Fibroblast of pulmonary artery (primary cell): ENCODE data around the gene ATP5F1B.

Source experiments
- DNase-seq: peaks from one replicate; pipeline ENCODE4 v3.0.0-alpha.2; 2010; ENCODE audit warnings: low read depth
- H3K4me3 ChIP-seq: replicated peaks from 2 replicates; pipeline ENCODE4 v1.5.1; 2011; ENCODE audit warnings: low read depth, mild to moderate bottlenecking, control low read depth, low read length, moderate library complexity
- CTCF ChIP-seq: IDR thresholded peaks from 2 replicates; pipeline ENCODE4 v1.5.1; 2011; ENCODE audit warnings: mild to moderate bottlenecking, control low read depth, low read length, inconsistent platforms; ENCODE audit errors: missing control alignments

Gene ATP5F1B

GRCh38 chr12:56682323-56682722, 36.5 kb upstream of the ATP5F1B start:
- no peak overlapping the region for H3K4me3 ChIP-seq
- TF ChIP-seq CTCF: no peak
- no peak for DNase-seq

DNA sequence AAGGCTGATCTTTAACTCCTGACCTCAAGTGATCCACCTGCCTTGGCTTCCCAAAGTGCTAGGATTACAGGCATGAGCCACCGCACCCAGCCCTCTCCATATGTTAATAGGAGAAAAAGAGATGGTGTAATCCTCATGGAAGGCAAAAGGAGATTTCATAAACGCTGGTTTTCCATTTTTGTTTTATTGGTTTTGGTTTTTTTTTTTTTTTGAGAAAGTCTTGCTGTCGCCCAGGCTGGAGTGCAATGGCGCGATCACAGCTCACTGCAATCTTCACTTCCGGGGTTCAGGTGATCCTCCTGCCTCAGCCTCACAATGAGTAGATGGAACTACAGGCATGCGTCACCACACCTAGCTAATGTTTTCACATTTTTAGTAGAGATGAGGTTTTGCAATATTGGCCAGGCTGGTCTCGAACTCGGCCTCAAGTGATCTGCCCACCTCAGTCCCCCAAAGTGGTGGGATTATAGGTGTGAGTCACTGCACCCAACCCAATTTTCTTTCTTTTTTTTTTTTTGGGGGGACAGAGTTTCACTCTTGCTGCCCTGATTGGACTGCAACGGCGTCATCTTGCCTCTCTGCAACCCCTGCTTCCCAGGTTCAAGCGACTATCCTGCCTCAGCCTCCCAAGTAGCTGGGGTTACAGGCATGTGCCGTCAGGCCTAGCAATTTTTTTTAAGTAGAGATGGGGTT, 34.2 kb upstream of the ATP5F1B start:
- no peak for DNase-seq
- TF ChIP-seq CTCF: no peak
- H3K4me3 ChIP-seq: no peak overlapping the region

- no peak for DNase-seq
- no peak overlapping the region for H3K4me3 ChIP-seq
- no peak for TF ChIP-seq CTCF
Measured at GRCh38 chr12:56678852-56679251, 33.1 kb upstream of the ATP5F1B start.

GRCh38 chr12:56677680-56678079, 31.9 kb upstream of the ATP5F1B start:
- DNase-seq: no peak
- H3K4me3 ChIP-seq: no peak overlapping the region
- no peak for TF ChIP-seq CTCF

DNA sequence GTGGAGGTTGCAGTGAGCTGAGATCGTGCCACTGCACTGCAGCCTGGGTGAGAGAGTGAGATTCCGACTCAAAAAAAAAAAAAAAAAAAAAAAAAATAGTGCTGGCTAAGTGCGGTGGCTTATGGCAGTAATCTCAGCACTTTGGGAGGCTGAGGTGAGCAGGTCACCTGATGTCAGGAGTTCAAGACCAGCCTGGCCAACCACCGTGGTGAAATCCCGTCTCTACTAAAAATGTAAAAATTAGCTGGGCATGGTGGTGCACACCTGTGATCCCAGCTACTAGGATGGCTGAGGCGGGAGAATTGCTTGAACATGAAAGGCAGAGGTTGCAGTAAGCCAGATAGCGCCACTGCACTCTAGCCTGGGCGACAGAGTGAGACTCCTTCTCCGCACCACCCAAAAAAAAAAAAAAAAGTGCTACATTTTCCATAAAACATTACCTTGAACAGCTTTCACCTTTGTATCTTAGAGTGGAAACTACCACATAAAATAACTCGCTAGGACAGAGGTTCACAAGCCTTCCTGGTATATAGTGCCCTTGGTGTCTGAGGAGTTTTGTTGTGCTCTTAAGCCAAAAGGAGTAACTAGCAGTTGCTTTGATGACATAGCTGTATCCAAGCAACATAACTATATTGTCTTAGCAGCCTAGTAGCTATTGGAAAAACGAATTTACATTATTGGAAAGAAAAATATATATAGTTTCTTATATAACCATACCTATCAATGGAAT, 31.2 kb upstream of the ATP5F1B start:
- DNase-seq: no peak
- H3K4me3 ChIP-seq: no peak overlapping the region
- no peak for TF ChIP-seq CTCF

DNA sequence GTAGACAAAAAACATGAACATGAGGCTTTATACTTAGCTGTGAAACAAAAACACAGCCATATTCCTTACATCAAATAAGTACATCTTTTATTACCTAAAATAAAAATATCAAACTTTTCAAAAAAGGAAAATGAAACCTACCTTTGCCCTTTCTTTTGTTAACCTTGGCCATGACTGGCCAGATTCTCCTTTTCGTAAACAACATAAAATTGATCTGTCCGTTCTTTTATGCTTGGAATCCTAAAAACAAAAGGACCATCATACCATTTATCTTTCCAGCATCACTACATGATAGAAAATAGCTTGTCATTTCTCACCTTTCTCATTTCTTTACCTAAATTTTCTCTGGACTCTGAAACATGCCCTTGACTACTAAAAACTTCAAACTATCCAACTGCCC, 25.8 kb upstream of the ATP5F1B start:
- DNase-seq: no peak
- no peak for TF ChIP-seq CTCF
- no peak overlapping the region for H3K4me3 ChIP-seq
